OCI-M2 (cell line): ENCODE measurements around the gene EXOSC6.
"Not testable (repeated sequence)": the region's sequence is repeated elsewhere in the genome, so short reads cannot be mapped to it uniquely, and the experiment has no call there.

ENCODE experiments used
- DNase-seq: peaks from one replicate; lab custom pipeline; 2025; ENCODE audit not compliant: unreplicated experiment; lab: John Stamatoyannopoulos, UW

Gene EXOSC6

DNA sequence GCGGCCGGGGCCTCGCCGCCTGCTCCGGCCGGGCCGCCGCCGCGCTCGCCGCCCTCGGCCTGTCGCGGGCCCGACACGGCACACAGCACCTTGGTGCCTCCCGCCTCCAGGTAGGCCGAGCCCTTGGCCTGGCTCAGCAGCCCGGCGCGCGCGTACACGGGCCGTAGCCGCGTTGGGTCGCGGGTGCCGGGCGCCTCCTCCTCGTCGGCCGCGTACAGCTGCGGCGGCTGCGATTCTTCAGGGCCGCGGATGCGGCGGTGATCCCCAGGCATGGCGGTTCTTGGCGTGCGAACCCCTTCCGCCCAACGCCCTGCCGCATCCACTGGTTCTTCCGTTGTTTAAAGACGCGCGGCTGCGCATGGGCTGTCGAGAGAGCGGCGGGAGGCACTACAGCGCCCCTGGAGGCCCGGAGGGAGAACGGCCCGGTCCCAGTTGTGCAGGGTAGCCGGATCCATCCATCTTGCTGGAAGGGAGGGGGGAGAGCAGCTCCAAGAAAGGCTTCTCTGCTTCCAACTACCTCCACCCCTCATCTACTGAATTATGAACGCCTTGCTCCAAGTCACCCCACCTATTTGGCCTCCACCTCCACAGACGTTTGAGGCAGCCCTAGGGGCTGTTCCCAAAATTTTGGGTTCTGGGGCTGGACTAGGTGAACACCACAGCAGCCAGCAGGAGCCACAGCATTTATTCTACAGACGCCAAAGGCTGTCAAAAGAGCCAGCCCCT lies at the start of gene EXOSC6:
Gene EXOSC6, minus strand, starts transcription at position 312 of the 726 bp plus-strand sequence. Its CDS starts 40 bp downstream, at position 272.
- peak; percentile 44 for DNase-seq

GRCh38 chr16:70301121-70301520 lies 49.4 kb upstream of the EXOSC6 start:
- no peak for DNase-seq

DNA sequence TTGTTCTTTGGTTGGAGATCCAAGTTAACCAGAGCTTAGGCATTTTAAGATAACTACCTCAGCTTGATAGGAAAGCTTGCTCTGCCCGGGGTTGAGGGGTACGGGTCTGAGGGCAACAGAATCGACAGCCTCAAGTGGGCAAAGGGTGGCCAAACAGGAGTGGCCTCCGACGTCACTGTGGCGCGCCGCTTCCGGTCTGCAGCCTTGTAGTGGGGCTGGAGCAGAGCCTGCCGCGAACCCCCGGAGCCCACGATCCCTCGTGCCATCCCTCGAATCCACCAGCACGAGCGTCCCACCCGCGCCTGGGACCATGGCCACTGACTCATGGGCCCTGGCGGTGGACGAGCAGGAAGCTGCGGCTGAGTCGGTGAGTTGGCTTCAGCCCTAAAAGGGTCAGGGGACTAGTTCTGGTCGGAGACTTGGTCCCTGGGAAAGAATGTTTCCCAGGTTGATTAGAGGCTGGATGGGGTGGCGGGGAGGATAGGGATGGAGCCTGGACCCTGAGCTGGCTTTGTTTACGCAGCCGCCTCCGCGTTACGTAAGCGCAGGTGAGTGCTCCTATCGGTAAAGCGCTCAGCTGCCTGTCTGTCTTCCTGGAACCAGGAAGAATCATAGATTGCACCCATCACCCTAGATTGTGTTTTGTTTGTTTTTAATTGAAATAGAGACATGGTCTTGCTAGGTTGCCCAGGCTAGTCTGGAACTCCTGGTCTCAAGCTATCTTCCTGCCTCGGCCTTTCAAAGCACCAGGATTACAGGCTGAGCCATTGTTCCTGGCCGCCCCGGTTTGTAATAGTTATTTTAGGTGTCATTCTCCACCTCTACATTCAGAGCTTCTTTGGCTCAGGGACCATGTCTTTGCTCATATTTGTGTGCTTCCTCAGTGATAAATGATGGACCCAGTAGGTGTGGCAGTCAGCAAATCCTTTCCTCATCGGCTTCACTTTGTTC lies 47.5 kb upstream of the EXOSC6 start, which contains the start of gene DDX19B:
Gene DDX19B, plus strand, starts transcription at position 199 of the 951 bp plus-strand sequence. Its CDS starts 112 bp downstream, at position 311.
- DNase-seq: no peak

- no peak for DNase-seq
Measured at GRCh38 chr16:70295634-70296033, 43.9 kb upstream of the EXOSC6 start.

- no peak for DNase-seq
Measured at GRCh38 chr16:70294385-70295025, 42.8 kb upstream of the EXOSC6 start.

DNA sequence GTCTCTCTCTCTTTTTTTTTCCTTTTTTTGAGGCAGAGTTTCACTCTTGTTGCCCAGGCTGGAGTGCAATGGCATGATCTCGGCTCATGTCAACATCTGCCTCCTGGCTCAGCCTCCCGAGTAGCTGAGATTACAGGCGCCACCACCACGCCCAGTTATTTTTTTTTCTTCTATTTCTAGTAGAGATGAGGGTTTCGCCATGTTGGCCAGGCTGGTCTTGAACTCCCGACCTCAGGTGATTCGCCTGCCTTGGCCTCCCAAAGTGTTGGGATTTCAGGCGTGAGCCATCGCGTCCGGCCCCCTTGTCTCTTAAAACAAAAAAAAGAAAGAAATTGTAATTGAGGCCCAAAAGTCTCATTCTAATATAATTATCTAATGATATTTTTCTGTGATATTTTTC lies 40.4 kb upstream of the EXOSC6 start:
- not testable (repeated sequence) for DNase-seq

DNA sequence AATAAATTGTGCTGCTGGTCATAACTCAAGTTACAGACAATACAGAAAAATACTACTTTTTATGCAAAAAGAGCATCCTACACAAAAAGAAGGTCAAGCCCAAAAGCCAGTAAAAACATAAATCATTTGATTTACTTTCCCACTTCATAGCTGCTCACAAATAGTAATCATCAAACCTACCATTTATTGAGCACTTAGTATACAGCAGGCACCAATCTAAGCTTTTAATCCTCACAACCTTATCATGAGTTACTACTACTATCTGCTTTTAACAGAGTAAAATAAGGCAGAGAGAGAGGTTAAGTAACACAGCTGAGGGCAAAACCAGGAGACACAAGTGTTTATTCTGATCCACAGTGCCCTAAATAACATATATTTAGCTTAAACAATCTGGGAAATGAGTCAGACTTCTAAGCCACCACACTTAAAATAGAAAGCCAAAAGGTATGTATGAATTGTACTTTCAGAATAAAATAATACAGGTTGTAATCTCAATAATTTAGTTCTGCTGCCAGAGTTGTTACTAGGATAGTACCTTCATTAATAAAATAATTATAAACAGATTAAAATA lies 39.3 kb upstream of the EXOSC6 start:
- DNase-seq: no peak

- DNase-seq: peak; percentile 85
Measured at GRCh38 chr16:70289229-70290094, 37.7 kb upstream of the EXOSC6 start, which contains the start of gene AARS1. AARS1 (minus strand) TSS chr16:70289506; CDS start chr16:70282763, 6,743 bp downstream.

- DNase-seq: not testable (repeated sequence)
Measured at GRCh38 chr16:70287304-70287971, 35.7 kb upstream of the EXOSC6 start.

- no peak for DNase-seq
Measured at GRCh38 chr16:70276392-70276791, 24.7 kb upstream of the EXOSC6 start.

DNA sequence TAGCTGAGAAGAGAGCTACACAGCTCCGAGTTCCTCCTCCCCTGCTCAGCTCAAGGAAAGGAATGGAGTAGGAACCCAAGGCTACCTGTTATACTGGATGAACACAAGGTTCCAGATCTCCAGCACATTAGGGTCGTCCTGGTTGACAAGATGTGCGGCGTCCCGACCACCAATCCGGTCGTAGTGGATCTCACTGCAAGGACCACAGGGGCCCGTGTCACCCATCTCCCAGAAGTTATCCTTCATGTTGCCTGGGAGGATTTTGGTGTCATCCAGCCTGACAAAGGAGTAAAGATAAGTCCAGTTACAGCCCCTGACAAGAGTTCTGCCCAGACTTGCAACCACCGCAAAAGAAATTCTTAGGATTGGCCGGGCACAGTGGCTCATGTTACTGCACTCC lies 20.0 kb upstream of the EXOSC6 start:
- DNase-seq: no peak

DNA sequence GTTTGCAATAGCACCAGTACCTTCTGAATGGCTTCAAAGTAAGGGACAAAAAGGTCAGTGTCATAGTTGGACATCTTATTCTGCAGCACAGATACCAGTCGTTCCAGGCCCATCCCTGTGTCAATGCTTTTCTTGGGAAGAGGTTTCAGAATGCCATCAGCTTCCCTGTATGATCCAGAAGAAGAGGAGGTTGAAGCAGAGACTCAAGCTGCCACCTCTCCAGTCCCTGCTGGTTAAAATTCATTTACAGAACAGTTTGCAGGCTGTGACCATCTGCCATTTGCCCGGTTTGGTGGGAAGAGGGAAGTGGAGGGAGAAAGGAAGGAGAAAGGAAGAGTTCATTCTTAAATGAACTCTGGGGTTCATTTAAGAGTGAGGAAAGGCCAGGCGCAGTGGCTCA lies 18.4 kb upstream of the EXOSC6 start:
- DNase-seq: no peak

- DNase-seq: no peak
Measured at GRCh38 chr16:70269471-70269870, 17.7 kb upstream of the EXOSC6 start.

DNA sequence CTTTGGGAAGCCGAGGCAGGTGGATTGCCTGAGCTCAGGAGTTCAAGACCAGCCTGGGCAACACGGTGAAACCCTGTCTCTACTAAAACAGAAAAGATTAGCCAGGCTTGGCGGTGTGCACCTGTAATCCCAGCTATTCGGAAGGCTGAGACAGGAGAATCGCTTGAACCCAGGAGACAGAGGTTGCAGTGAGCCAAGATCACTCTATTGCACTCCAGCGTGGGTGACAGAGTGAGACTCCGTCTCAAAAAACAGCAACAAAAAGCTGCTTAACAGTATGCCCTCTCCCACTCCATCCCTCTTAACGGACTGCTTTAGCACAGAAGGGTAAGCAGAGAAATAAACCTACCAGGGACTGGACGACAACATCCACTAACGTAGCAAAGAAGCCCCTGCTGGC lies 16.2 kb upstream of the EXOSC6 start:
- DNase-seq: not testable (repeated sequence)

- DNase-seq: no peak
Measured at GRCh38 chr16:70267516-70267915, 15.8 kb upstream of the EXOSC6 start.

DNA sequence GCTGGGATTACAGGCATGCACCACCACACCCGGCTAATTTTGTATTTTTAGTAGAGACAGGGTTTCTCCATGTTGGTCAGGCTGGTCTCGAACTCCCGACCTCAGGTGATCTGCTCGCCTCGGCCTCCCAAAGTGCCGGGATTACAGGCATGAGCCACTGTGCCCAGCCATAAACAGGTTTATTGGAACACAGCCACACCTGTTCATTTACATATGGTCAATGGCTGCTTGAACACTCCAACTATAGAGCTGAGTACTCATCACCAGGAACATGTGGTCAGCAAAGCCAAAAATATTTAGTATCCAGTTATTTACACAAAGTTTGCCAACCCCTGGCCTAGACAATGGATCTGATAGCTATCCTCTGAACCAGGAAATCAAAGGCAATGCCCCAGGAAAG lies 8.2 kb upstream of the EXOSC6 start:
- DNase-seq: not testable (repeated sequence)

DNA sequence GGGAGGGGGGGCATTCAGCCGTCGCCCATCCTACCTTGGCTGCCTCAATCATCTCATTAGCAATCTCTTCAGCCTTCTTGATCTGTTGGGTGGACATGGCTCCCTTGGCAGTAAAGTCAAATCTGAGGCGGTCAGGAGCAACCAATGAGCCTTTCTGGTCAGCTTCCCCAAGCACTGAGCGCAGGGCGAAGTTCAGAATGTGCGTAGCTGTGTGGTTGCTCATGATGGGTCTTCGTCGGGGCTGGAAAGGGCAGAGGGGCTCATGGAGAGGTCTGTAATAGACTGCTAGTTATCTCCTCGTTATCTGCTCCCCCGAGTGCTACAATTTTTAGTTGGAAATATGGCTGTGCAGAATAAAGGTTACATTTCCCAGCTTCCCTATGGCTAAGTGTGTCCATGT lies 7.2 kb upstream of the EXOSC6 start:
- no peak for DNase-seq

DNA sequence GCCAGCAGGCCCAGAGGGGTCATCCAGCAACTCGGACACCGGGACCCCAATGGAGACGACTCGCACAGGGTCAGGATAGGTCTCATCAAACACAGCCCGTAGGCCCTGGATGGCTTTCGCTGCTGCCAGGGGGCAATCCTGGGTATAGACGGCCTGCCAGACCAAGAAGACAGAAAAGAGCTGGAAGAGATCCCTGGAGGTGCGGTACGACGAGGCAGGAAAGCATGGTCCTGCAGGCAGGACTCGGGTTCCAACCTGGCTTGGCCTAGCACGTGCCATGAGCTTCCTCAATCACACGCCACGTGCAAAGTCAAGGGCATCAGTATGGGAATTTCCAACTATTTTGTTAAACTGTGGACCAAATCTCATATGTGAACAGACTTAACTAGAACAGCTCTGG lies 6.3 kb upstream of the EXOSC6 start:
- DNase-seq: no peak

DNA sequence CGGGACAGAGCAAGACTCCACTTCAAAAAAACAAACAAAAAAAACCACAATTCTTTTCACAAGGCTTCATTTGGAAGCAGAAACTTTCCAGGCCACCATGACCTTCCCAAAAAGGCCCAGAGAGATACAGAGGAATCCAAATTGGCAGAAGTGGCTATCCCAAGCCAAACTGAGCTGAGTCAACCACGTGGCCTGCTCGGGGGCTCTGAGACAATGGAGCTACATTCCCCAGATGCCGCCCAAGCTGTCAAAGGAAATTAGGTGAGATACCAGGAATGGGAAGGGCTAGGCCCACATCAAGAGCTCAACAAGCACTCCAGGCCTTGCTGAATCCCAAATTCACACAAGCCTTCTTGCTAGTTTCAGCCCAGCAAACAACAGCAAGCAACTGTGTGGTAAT lies 5.7 kb upstream of the EXOSC6 start:
- no peak for DNase-seq
